ENCODE measurements around the gene PACRG.
A peak's percentile ranks its signal among the peaks of the same experiment; 100 is the strongest.

GRCh38 chr6:163335671-163336545 lies 608.1 kb downstream of the PACRG start:
- TF ChIP-seq, protein P1, sequence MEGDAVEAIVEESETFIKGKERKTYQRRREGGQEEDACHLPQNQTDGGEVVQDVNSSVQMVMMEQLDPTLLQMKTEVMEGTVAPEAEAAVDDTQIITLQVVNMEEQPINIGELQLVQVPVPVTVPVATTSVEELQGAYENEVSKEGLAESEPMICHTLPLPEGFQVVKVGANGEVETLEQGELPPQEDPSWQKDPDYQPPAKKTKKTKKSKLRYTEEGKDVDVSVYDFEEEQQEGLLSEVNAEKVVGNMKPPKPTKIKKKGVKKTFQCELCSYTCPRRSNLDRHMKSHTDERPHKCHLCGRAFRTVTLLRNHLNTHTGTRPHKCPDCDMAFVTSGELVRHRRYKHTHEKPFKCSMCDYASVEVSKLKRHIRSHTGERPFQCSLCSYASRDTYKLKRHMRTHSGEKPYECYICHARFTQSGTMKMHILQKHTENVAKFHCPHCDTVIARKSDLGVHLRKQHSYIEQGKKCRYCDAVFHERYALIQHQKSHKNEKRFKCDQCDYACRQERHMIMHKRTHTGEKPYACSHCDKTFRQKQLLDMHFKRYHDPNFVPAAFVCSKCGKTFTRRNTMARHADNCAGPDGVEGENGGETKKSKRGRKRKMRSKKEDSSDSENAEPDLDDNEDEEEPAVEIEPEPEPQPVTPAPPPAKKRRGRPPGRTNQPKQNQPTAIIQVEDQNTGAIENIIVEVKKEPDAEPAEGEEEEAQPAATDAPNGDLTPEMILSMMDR (IDR thresholded peaks at IDR 0.05), result no peak
- no peak for TF ChIP-seq POLR2A (IDR thresholded peaks at IDR 0.05)
- TF ChIP-seq EP300 (IDR thresholded peaks at IDR 0.05), result peak in 1 of 2 donors; percentile 59
